ENCODE measurements around the gene FAM209A. TPM values are rescaled to one million over a fixed set of nuclear protein-coding genes. Genes with fewer than 3 reads are reported as not detected.

Gene FAM209A
- total and polyA plus RNA-seq, 10 of the 15 experiments (the other 5 are each of a cell fraction or from before 2014, with no cell fraction given): 0.11 to 0.51 (median 0.32) TPM; not detected in 4

DNA sequence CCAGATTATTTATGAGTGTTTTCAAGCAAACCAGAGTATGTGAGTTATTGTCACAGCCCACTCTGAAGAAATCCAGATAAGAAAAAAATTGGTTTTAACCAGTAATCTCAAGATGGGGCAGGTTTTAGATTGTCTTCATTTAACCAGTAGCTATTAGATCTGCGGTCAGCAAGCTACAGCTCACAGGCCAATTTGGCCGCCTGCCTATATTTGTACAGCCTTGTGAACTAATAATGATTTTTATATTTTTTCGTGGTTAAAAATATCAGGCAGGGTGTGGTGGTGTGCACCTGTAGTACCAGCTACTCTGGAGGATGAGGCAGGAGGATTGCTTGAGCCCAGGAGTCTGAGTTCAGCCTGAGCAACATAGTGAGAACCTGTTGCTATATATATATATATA lies 13.5 kb downstream of the FAM209A start:
- no peak for FAIRE-seq
- CTCF ChIA-PET: interaction anchor here (3.7 kb wide), 1 partner anchor 12 kb away, joined by 13 read pairs; no protein-coding TSS in a partner anchor
- Histone ChIP-seq H3K27ac (ENCODE audit: control insufficient read depth, insufficient read depth) (no peak overlapping the region), H3K79me2 (ENCODE audit: control insufficient read depth, insufficient read depth, low read length) (no peaks in the 10 kb centered on the region), H3K9ac (ENCODE audit: control insufficient read depth, insufficient read depth, low read length) (no peak overlapping the region), H3K4me1 (ENCODE audit: control insufficient read depth, insufficient read depth, low read length) (no peaks in the 10 kb centered on the region), H2AFZ (ENCODE audit: control insufficient read depth, low read depth, low read length) (no peak overlapping the region), H3K4me3 (no peak overlapping the region), H3K4me2 (ENCODE audit: control insufficient read depth, insufficient read depth) (no peak overlapping the region), H3K36me3 (ENCODE audit: control insufficient read depth in 2 of 2, insufficient read depth in 2 of 2, low read length in 1 of 2) (no peaks in the 10 kb centered on the region), H4K20me1 (ENCODE audit: control insufficient read depth, insufficient read depth) (no peaks in the 10 kb centered on the region), H3K27me3 (replicated peaks in 1 of 2; ENCODE audit: control insufficient read depth in 2 of 2, insufficient read depth in 2 of 2, low read length in 1 of 2) (no peaks in the 10 kb centered on the region), H3K9me3 (replicated peaks; ENCODE audit: control insufficient read depth, insufficient read depth, low read length) (no peaks in the 10 kb centered on the region)
- in situ Hi-C loops (cut with MboI): no loop called here
- DNase-seq (ENCODE audit: low read depth, low spot score): no peak
- no peak for TF ChIP-seq NKRF (conservative IDR thresholded peaks at IDR 0.05)
- no peak for TF ChIP-seq GABPA (IDR thresholded peaks at IDR 0.05; ENCODE audit: low read depth)
- TF ChIP-seq ATF2 (IDR thresholded peaks at IDR 0.05; ENCODE audit: low read length): no peak
- no peak for TF ChIP-seq ATF7 (IDR thresholded peaks at IDR 0.05; ENCODE audit: low read depth)
- TF ChIP-seq HDAC6 (IDR thresholded peaks at IDR 0.05; ENCODE audit: unreplicated experiment): no peak
- no peak for TF ChIP-seq NR2F1 (conservative IDR thresholded peaks at IDR 0.05)
- no peak for TF ChIP-seq SIN3A (IDR thresholded peaks at IDR 0.05; ENCODE audit: low read depth, low read length)
- no peak for TF ChIP-seq FOS (IDR thresholded peaks at IDR 0.05; ENCODE audit: borderline replicate concordance, extremely low read depth, insufficient read length)
- no peak for TF ChIP-seq ZNF274 (IDR thresholded peaks at IDR 0.05; ENCODE audit: insufficient read depth, insufficient read length)
- TF ChIP-seq RAD51 (IDR thresholded peaks at IDR 0.05): no peak
- TF ChIP-seq, protein P1, sequence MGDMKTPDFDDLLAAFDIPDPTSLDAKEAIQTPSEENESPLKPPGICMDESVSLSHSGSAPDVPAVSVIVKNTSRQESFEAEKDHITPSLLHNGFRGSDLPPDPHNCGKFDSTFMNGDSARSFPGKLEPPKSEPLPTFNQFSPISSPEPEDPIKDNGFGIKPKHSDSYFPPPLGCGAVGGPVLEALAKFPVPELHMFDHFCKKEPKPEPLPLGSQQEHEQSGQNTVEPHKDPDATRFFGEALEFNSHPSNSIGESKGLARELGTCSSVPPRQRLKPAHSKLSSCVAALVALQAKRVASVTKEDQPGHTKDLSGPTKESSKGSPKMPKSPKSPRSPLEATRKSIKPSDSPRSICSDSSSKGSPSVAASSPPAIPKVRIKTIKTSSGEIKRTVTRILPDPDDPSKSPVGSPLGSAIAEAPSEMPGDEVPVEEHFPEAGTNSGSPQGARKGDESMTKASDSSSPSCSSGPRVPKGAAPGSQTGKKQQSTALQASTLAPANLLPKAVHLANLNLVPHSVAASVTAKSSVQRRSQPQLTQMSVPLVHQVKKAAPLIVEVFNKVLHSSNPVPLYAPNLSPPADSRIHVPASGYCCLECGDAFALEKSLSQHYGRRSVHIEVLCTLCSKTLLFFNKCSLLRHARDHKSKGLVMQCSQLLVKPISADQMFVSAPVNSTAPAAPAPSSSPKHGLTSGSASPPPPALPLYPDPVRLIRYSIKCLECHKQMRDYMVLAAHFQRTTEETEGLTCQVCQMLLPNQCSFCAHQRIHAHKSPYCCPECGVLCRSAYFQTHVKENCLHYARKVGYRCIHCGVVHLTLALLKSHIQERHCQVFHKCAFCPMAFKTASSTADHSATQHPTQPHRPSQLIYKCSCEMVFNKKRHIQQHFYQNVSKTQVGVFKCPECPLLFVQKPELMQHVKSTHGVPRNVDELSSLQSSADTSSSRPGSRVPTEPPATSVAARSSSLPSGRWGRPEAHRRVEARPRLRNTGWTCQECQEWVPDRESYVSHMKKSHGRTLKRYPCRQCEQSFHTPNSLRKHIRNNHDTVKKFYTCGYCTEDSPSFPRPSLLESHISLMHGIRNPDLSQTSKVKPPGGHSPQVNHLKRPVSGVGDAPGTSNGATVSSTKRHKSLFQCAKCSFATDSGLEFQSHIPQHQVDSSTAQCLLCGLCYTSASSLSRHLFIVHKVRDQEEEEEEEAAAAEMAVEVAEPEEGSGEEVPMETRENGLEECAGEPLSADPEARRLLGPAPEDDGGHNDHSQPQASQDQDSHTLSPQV (IDR thresholded peaks at IDR 0.05): no peak
- TF ChIP-seq SPI1 (IDR thresholded peaks at IDR 0.05; ENCODE audit: borderline replicate concordance, insufficient read depth, low read depth, low read length): no peak
- TF ChIP-seq, protein P2, sequence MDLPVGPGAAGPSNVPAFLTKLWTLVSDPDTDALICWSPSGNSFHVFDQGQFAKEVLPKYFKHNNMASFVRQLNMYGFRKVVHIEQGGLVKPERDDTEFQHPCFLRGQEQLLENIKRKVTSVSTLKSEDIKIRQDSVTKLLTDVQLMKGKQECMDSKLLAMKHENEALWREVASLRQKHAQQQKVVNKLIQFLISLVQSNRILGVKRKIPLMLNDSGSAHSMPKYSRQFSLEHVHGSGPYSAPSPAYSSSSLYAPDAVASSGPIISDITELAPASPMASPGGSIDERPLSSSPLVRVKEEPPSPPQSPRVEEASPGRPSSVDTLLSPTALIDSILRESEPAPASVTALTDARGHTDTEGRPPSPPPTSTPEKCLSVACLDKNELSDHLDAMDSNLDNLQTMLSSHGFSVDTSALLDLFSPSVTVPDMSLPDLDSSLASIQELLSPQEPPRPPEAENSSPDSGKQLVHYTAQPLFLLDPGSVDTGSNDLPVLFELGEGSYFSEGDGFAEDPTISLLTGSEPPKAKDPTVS (IDR thresholded peaks at IDR 0.05; ENCODE audit: low read depth, low read length): no peak
- TF ChIP-seq E2F4 (IDR thresholded peaks at IDR 0.05; ENCODE audit: low read depth, low read length): no peak
- TF ChIP-seq BHLHE40 (IDR thresholded peaks at IDR 0.05; ENCODE audit: borderline replicate concordance in 1 of 2, low read depth in 2 of 2, low read length in 1 of 2): no peak
- POLR2A ChIA-PET: no interaction called here
- WGBS (ENCODE audit: insufficient coverage, insufficient replicate concordance, low lambda C conversion rate, missing lambda C conversion rate): 58% methylated on average over 3 of the region's 3 CpGs
- ATAC-seq: no peak
- SMC1A ChIA-PET (ENCODE audit: uncharacterized antibody, unreplicated experiment): interaction anchor here (0.6 kb wide), 1 partner anchor 57 kb away, joined by 3 read pairs; no protein-coding TSS in a partner anchor
- intact Hi-C loops (cut with micrococcal nuclease; ENCODE audit: unreplicated experiment): no loop called here
- RAD21 ChIA-PET (ENCODE audit: unreplicated experiment): no interaction called here
- no TSS peak for BruUV-seq (replicated peaks)
